OCI-LY7 (cell line): ENCODE measurements around the gene LUC7L. TPM values are rescaled to one million over a fixed set of nuclear protein-coding genes. Genes with fewer than 3 reads are reported as not detected.

Experiments
- BruUV-seq: library from RNA; stranded (reverse); fragments of 400-500 nt; replicated peaks from 2 replicates; lab custom pipeline; 2021; lab: Mats Ljungman, UMichigan
- CTCF ChIA-PET: fragments of 300-600 bp; sonication (Branson Sonifier 250); formaldehyde crosslinking; loops from one replicate; lab custom pipeline; 2022; ENCODE audit warnings: antibody characterized with exemption; ENCODE audit not compliant: unreplicated experiment; lab: Charles Lee
- POLR2A ChIA-PET: fragments of 300-600 bp; sonication (Branson Sonifier 250); formaldehyde crosslinking; loops from one replicate; lab custom pipeline; 2022; ENCODE audit warnings: antibody characterized with exemption; lab: Charles Lee
- DNase-seq: peaks from one replicate; pipeline ENCODE4 v3.0.0-alpha.2; 2015; ENCODE audit warnings: low spot score
- H2AFZ ChIP-seq: fragments of 200-600 bp; sonication (generic), shearing (Covaris generic); 2 replicates; pipeline ENCODE4 v1.6.1; 2014; ENCODE audit warnings: mild to moderate bottlenecking, antibody characterized with exemption, low read length, moderate library complexity
- H3K27ac ChIP-seq: fragments of 200-600 bp; sonication (generic); 2 replicates; pipeline ENCODE4 v1.5.1; 2014; ENCODE audit warnings: mixed run types, low read depth, mild to moderate bottlenecking, moderate library complexity, low read length, inconsistent platforms; ENCODE audit not compliant: poor library complexity, severe bottlenecking
- H3K36me3 ChIP-seq: fragments of 200-600 bp; sonication (generic); 2 replicates; pipeline ENCODE4 v1.6.1; 2014; ENCODE audit warnings: mild to moderate bottlenecking, antibody characterized with exemption, low read length, moderate library complexity, mixed read lengths; ENCODE audit not compliant: insufficient read depth
- H3K4me1 ChIP-seq: fragments of 200-600 bp; sonication (generic); 2 replicates; pipeline ENCODE4 v1.5.1; 2014; ENCODE audit warnings: mild to moderate bottlenecking, low read length; ENCODE audit not compliant: insufficient read depth, poor library complexity, severe bottlenecking
- H3K4me2 ChIP-seq: fragments of 200-600 bp; sonication (generic); 2 replicates; pipeline ENCODE4 v1.6.1; 2014; ENCODE audit warnings: mild to moderate bottlenecking, low read length
- H3K4me3 ChIP-seq: fragments of 200-600 bp; sonication (generic); 2 replicates; pipeline ENCODE4 v1.5.1; 2014; ENCODE audit warnings: mild to moderate bottlenecking, low read depth, low read length; ENCODE audit not compliant: poor library complexity, severe bottlenecking
- H3K79me2 ChIP-seq: fragments of 200-600 bp; sonication (generic); 2 replicates; pipeline ENCODE4 v1.6.1; 2016; ENCODE audit warnings: low read depth, mild to moderate bottlenecking, low read length, moderate library complexity, mixed read lengths; ENCODE audit not compliant: insufficient read depth
- H3K9me2 ChIP-seq: fragments of 200-600 bp; sonication (generic); 2 replicates; pipeline ENCODE4 v1.6.1; 2016; ENCODE audit warnings: mild to moderate bottlenecking, low read length, mixed read lengths; ENCODE audit not compliant: insufficient read depth
- H3K9me3 ChIP-seq: fragments of 200-600 bp; sonication (generic); 2 replicates; pipeline ENCODE4 v1.6.1; 2014; ENCODE audit warnings: mild to moderate bottlenecking, mixed run types, low read length, mixed read lengths
- H4K20me1 ChIP-seq: fragments of 200-600 bp; sonication (generic); 2 replicates; pipeline ENCODE4 v1.6.1; 2014; ENCODE audit warnings: mild to moderate bottlenecking, antibody characterized with exemption, low read length, moderate library complexity, mixed read lengths; ENCODE audit not compliant: insufficient read depth
- EZH2phosphoT487 ChIP-seq: fragments of 200-600 bp; sonication (generic); IDR thresholded peaks from 2 replicates; pipeline ENCODE4 v1.6.1; 2018; ENCODE audit warnings: low read depth, borderline replicate concordance, mild to moderate bottlenecking, mixed run types, antibody characterized with exemption, low read length, moderate library complexity, mixed read lengths
- intact Hi-C: fragments of 100-400 bp; cut with micrococcal nuclease; formaldehyde crosslinking; loops from one replicate; pipeline ENCODE4 v1.10.0; 2022; ENCODE audit not compliant: unreplicated experiment
- total RNA-seq, 2 experiments: library from RNA; depleted of rRNA in 1 of 2; stranded (reverse); fragments of >200 nt in 1 of 2; shearing (Covaris generic) in 1 of 2; gene quantifications; 2 replicates each; pipeline ENCODE4 v1.2.3, GENCODE V29; 2014 to 2022
- TF ChIP-seq, protein P1 (sequence below): fragments of 200-600 bp; sonication (generic); conservative IDR thresholded peaks from 2 replicates; pipeline ENCODE4 v1.5.1; 2014; ENCODE audit warnings: mild to moderate bottlenecking, antibody characterized with exemption, low read length, moderate library complexity, mixed read lengths

Gene LUC7L
- total RNA-seq, 2 experiments from 2014 or later, result 81.4 to 90.5 TPM

GRCh38 chr16:152141-153128 lies 76.8 kb downstream of the LUC7L start, which contains the start of gene HBZ:
HBZ (plus strand) TSS chr16:152644; CDS start chr16:152910, 266 bp downstream.
- CTCF ChIA-PET, result no interaction called here
- Histone ChIP-seq H3K79me2 (no peaks in the 10 kb centered on the region), H3K4me3 (no peak within 1 kb of the TSS), H3K36me3 (no peaks in the 10 kb centered on the region), H3K27ac (no peak within 1 kb of the TSS), H3K9me2 (no peaks in the 10 kb centered on the region), H3K9me3 (no peaks in the 10 kb centered on the region), H3K4me1 (peaks cover 8% of the 10 kb centered on the region), H4K20me1 (no peaks in the 10 kb centered on the region), H3K4me2 (no peak within 1 kb of the TSS), H2AFZ (no peak within 1 kb of the TSS)
- BruUV-seq, result no TSS peak
- intact Hi-C loops, result no loop called here
- no peak for TF ChIP-seq EZH2phosphoT487
- TF ChIP-seq, protein P1, sequence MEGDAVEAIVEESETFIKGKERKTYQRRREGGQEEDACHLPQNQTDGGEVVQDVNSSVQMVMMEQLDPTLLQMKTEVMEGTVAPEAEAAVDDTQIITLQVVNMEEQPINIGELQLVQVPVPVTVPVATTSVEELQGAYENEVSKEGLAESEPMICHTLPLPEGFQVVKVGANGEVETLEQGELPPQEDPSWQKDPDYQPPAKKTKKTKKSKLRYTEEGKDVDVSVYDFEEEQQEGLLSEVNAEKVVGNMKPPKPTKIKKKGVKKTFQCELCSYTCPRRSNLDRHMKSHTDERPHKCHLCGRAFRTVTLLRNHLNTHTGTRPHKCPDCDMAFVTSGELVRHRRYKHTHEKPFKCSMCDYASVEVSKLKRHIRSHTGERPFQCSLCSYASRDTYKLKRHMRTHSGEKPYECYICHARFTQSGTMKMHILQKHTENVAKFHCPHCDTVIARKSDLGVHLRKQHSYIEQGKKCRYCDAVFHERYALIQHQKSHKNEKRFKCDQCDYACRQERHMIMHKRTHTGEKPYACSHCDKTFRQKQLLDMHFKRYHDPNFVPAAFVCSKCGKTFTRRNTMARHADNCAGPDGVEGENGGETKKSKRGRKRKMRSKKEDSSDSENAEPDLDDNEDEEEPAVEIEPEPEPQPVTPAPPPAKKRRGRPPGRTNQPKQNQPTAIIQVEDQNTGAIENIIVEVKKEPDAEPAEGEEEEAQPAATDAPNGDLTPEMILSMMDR, result no peak
- POLR2A ChIA-PET, result no interaction called here
- DNase-seq, result no peak

- Histone ChIP-seq H3K27ac (no peak overlapping the region), H3K79me2 (no peaks in the 10 kb centered on the region), H3K4me2 (no peak overlapping the region), H2AFZ (no peak overlapping the region), H3K4me3 (no peak overlapping the region), H4K20me1 (no peaks in the 10 kb centered on the region), H3K9me2 (no peaks in the 10 kb centered on the region), H3K9me3 (no peaks in the 10 kb centered on the region), H3K36me3 (no peaks in the 10 kb centered on the region), H3K4me1 (no peaks in the 10 kb centered on the region)
- CTCF ChIA-PET, result no interaction called here
- TF ChIP-seq, protein P1, result no peak
- no peak for TF ChIP-seq EZH2phosphoT487
- intact Hi-C loops, result no loop called here
- no peak for DNase-seq
- POLR2A ChIA-PET, result no interaction called here
- no TSS peak for BruUV-seq
These were observed 80.1 kb downstream of the LUC7L start for GRCh38 chr16:149024-149660.
